DOHH2 (cell line): ENCODE data around the gene PEAK1.

Experiments used
- H3F3A ChIP-seq: fragments of 200-600 bp; sonication (generic), shearing (Covaris generic); 2 replicates; pipeline ENCODE4 v1.6.0; 2016; ENCODE audit warnings: antibody characterized with exemption, mild to moderate bottlenecking; ENCODE audit not compliant: control insufficient read depth, insufficient read depth
- H3K27ac ChIP-seq: fragments of 200-600 bp; sonication (generic); 2 replicates; pipeline ENCODE4 v1.5.1; 2014; ENCODE audit warnings: low read depth, mild to moderate bottlenecking, low read length, moderate library complexity
- H3K27me3 ChIP-seq: fragments of 200-600 bp; sonication (generic); 2 replicates; pipeline ENCODE4 v1.6.1; 2014; ENCODE audit warnings: mild to moderate bottlenecking, low read length, mixed read lengths; ENCODE audit not compliant: control insufficient read depth
- H3K36me3 ChIP-seq: fragments of 200-600 bp; sonication (generic); 2 replicates; pipeline ENCODE4 v1.6.1; 2014; ENCODE audit warnings: mild to moderate bottlenecking, low read length, moderate library complexity, mixed read lengths; ENCODE audit not compliant: control insufficient read depth
- H3K4me1 ChIP-seq: fragments of 200-600 bp; sonication (generic); 2 replicates; pipeline ENCODE4 v1.6.1; 2014; ENCODE audit warnings: mild to moderate bottlenecking, low read length, mixed read lengths; ENCODE audit not compliant: control insufficient read depth
- H3K4me2 ChIP-seq: fragments of 200-600 bp; sonication (generic); 2 replicates; pipeline ENCODE4 v1.6.0; 2014; ENCODE audit warnings: mild to moderate bottlenecking, low read length, moderate library complexity
- H3K4me3 ChIP-seq: fragments of 200-600 bp; sonication (generic); 2 replicates; pipeline ENCODE4 v1.5.1; 2014; ENCODE audit warnings: mild to moderate bottlenecking, low read length, mixed read lengths
- H3K79me2 ChIP-seq: fragments of 200-600 bp; sonication (generic); 2 replicates; pipeline ENCODE4 v1.6.1; 2014; ENCODE audit warnings: mild to moderate bottlenecking, low read length, mixed read lengths; ENCODE audit not compliant: control insufficient read depth
- H3K9me2 ChIP-seq: fragments of 200-600 bp; sonication (generic); replicated peaks from 2 replicates; pipeline ENCODE4 v1.6.1; 2014; ENCODE audit warnings: mild to moderate bottlenecking, low read length, mixed read lengths; ENCODE audit not compliant: control insufficient read depth
- H3K9me3 ChIP-seq: fragments of 200-600 bp; sonication (generic); 2 replicates; pipeline ENCODE4 v1.6.1; 2014; ENCODE audit warnings: antibody characterized with exemption, low read length, mixed read lengths; ENCODE audit not compliant: control insufficient read depth, insufficient read depth
- H4K20me1 ChIP-seq: fragments of 200-600 bp; sonication (generic); 2 replicates; pipeline ENCODE4 v1.6.0; 2014; ENCODE audit warnings: low read depth, mild to moderate bottlenecking, antibody characterized with exemption, low read length, moderate library complexity; ENCODE audit not compliant: control insufficient read depth, insufficient read depth
- CTCF ChIP-seq: fragments of 200-600 bp; sonication (generic); IDR thresholded peaks from one replicate; pipeline ENCODE4 v1.5.1; 2014; ENCODE audit warnings: antibody characterized with exemption, mild to moderate bottlenecking, low read depth, low read length; ENCODE audit not compliant: poor library complexity, severe bottlenecking
- EZH2phosphoT487 ChIP-seq: fragments of 200-600 bp; sonication (generic); IDR thresholded peaks from 2 replicates; pipeline ENCODE4 v1.6.1; 2017; ENCODE audit warnings: borderline replicate concordance, mild to moderate bottlenecking, antibody characterized with exemption, low read length, moderate library complexity, mixed read lengths

PEAK1 gene

GRCh38 chr15:77097921-77098320 is 322.0 kb downstream of the PEAK1 start:
- Histone ChIP-seq H3F3A (no peaks in the 10 kb centered on the region), H3K27ac (no peak overlapping the region), H3K4me3 (no peak overlapping the region), H3K9me3 (no peaks in the 10 kb centered on the region), H3K27me3 (peaks cover 7% of the 10 kb centered on the region; the same call in 1 of the 2 replicates), H3K4me1 (no peaks in the 10 kb centered on the region), H3K36me3 (no peaks in the 10 kb centered on the region), H3K4me2 (no peak overlapping the region), H4K20me1 (no peaks in the 10 kb centered on the region), H3K79me2 (no peaks in the 10 kb centered on the region), H3K9me2 (no peaks in the 10 kb centered on the region)
- TF ChIP-seq CTCF = no peak
- no peak for TF ChIP-seq EZH2phosphoT487

- Histone ChIP-seq H3K9me2 (no peaks in the 10 kb centered on the region), H3F3A (no peaks in the 10 kb centered on the region), H3K27ac (no peak overlapping the region), H3K4me1 (no peaks in the 10 kb centered on the region), H3K79me2 (no peaks in the 10 kb centered on the region), H3K9me3 (no peaks in the 10 kb centered on the region), H4K20me1 (no peaks in the 10 kb centered on the region), H3K27me3 (peaks cover 7% of the 10 kb centered on the region; the same call in 1 of the 2 replicates), H3K4me2 (no peak overlapping the region), H3K4me3 (no peak overlapping the region), H3K36me3 (no peaks in the 10 kb centered on the region)
- TF ChIP-seq EZH2phosphoT487 (no peak), CTCF (no peak)
Measured at GRCh38 chr15:77097248-77097721, 322.6 kb downstream of the PEAK1 start.

GRCh38 chr15:77096541-77096940 is 323.4 kb downstream of the PEAK1 start:
- Histone ChIP-seq H3K4me3 (no peak overlapping the region), H3K79me2 (no peaks in the 10 kb centered on the region), H3K27me3 (peaks cover 7% of the 10 kb centered on the region; the same call in 1 of the 2 replicates), H3K27ac (no peak overlapping the region), H3K9me3 (no peaks in the 10 kb centered on the region), H3F3A (no peaks in the 10 kb centered on the region), H3K4me2 (no peak overlapping the region), H3K9me2 (no peaks in the 10 kb centered on the region), H3K36me3 (no peaks in the 10 kb centered on the region), H4K20me1 (no peaks in the 10 kb centered on the region), H3K4me1 (no peaks in the 10 kb centered on the region)
- TF ChIP-seq CTCF = no peak
- TF ChIP-seq EZH2phosphoT487 = no peak
